Hindlimb muscle (tissue), 1 donor: ENCODE data around the gene EDA. TPM values are rescaled to one million over a fixed set of nuclear protein-coding genes. Genes with fewer than 3 reads are reported as not detected.
"Not testable (repeated sequence)": the region's sequence is repeated elsewhere in the genome, so short reads cannot be mapped to it uniquely, and the experiment has no call there.

Experiments used
- DNase-seq: peaks from one replicate; pipeline ENCODE4 v3.0.0-alpha.2; 2013
- polyA plus RNA-seq: library from polyadenylated mRNA; unstranded; fragments of 120-200 nt; gene quantifications from one replicate; pipeline ENCODE4 v1.2.1, GENCODE V29; 2013; ENCODE audit not compliant: insufficient read length

EDA gene
- polyA plus RNA-seq, 1 donor: 20.7 TPM

DNA sequence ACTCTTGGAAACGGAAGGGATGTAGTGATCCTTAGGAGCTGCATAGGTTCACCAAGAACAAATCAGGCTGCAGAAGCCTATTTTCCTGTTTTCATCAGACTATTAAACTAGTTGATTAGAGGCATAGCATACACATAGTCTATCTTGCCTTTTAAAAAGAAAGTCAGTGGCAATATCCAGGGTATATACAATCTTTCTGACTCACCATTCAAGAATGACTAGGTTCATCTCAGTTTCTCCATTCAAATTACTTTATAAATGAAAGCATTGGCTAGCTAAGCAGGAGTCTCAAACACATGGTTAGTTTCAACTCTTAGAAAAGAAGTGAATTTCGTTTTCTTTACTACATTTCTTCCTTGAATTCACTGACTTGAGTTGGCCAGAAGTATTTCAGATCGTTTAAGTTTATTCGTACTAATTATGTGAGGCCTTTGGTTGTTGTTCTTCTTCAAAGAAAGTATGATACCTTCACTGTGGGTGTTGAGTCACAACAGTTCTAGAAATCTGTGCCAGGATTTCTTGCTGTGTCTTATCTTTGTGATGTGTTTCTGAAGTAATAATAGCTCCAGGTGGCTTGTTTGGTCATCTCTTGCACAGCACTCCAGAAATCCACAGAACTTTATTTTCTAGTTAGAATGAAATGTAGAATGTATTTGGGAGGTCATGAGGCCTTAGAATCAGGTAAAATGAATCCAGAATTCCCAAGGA is 345.6 kb downstream of the EDA start:
- no peak for DNase-seq

DNA sequence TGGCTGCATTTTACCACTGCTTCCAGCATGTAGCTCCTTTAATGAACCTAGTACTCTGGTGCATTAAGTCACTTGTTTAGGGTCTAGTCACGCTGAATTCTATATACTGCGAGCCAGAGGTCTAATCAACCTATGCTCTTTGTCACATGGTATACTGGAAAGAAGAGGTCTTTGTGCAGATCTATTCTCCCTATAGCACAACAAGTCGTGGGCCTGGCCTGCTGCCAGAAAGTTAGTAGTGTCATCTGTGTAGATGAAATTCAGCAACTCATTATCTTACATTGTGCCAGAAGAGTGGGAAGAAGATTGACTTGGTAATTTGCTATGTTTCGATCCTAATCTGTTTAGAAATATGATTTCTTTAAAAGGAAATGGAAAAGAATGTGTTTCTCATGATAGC is 353.0 kb downstream of the EDA start:
- DNase-seq: peak; percentile 14

DNA sequence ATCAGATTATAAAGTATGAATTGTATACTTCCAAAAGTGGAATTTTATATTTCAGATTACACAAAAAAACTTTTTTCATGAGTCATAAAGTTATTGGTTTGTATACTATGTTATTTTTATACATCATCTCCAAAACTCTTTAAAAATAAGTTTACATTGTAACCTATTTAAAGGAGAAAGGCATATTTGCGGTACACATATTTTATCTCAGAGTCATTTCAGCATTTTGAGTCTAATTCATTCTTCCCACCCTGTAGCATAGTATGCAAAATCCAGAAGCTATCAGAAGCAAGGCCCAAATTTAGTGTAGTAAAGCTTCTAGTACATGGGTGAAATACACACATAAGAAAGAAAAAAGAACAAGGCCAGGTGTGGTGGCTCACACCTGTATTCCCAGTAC is 353.5 kb downstream of the EDA start:
- DNase-seq: no peak

DNA sequence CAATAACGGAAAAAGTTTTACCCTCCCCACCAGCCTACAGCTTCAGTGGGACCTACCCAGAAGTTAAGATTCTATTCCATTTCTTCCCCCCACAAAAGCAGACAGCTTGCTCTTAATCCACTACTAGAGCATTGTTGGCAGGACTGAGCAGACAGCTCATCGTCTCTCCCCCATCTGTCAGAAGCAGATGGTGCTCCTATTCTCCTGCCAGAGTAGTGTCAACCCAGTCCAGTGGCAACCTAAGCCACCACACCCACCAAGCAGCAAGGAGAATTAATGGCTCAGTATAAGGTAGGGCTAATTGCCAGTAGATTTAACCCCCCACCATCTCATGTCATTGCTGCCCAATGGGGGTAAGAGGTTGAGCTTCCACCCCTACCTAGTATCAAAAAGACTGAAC is 371.8 kb downstream of the EDA start:
- no peak for DNase-seq

DNA sequence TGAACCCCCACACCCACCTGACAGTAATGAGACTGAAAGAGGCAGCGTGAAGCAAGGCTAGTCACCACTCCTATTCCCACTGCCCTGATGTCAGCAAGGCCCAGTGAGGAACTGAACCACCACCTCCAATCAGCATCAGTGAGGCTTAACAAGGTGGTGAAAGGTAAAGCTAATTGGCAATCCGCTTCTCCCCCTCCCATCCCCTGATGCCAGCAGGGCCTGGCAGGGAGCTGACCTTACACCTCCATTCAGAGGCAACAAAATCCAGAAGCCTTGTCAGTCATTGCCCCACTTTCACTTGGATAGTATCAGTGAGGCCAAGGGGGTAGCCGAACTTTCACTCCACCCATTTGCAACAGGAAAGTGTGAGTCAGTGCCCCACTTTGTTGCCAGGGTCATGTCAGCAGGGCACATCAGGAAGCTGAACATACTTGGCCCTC is 373.1 kb downstream of the EDA start:
- no peak for DNase-seq

DNA sequence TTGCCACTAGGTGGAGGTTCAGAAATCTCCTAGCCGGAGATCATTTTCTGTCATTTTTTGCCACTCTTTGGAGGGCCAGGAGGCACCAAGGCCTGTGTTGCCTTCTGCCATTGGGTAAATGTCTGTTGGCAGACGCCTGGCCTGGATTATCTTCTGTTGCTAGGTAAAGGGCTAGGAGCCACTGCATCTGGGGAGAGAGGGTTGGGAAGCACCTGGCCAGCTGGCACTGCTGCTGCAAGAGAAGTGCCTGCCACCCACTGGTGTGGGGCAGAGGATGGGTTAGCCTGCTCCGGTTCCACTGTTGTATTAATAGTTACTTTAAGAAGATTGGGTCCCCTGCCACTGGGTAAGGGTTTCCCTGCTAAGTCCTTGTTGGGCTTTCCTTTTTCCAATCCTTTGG is 375.8 kb downstream of the EDA start:
- DNase-seq: no peak

DNA sequence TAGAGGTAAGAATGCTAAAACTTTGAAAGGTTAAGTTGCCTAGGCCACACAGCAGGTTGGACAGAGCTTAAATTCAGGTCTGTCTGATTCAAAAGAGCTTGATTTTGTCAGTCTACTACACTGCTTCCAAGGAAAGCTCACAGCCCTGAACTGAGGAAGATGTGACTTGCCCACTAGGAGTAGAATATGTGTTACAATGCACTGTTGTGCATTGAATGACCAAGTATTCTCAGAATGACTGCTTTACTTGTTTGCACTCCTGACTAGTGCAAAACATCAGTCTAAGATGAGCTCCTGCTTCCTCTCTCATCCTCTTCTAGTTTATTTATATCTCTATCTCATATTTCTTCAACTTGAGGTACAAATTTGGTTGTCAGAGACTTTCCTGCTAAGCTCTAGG is 377.6 kb downstream of the EDA start:
- DNase-seq: no peak

DNA sequence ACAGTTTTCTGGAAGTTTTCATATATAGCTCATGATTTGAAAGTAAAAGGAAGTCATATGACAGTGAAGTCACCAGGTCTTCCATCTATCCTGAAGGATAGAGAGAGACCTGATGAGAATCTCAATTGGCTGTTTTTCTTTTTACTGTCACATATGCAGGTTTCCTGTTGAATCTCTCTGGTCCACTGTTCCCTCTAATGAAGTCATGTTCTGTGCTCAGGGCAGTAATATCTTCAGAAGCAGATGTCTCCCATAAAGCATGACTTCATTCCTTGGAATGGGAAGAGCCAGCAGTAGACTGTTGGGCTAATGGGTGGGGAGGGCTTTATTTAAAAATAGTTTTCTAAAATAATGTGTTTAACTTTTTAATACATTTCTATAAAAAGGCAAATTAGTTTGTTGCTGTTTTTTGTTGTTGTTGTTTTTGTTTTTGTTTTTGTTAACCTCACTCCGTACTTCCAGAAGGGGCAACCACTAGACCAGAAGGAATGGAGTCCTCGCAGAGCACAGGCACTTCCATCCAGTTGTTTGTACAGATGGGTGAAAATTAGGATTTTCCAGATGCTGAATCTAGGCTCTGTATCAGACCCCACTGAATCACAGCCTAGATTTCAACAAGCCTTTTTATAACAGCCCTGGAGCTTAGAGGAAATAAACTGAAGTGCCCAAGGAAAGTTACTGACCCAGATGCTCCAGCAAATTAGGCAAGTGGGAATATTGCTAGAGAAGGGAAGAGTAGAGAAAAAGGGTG is 379.6 kb downstream of the EDA start:
- DNase-seq: peak; percentile 15

DNA sequence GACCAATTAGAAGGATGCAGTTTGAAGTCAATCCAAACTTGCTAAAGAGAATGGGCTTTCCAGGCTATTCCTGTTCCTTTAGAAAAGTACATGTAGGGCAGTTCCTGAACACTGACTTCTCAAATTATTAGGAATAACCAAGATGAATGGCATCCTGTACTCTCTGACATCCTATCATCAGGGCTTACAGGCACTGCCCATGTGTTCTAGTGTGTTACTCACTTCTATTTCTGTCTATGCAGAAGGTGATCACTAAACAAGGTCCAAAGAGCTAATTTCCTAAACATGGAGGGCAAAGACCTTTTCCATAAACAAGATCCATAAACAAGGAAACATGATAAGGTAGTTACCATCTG is 380.2 kb downstream of the EDA start:
- no peak for DNase-seq

DNA sequence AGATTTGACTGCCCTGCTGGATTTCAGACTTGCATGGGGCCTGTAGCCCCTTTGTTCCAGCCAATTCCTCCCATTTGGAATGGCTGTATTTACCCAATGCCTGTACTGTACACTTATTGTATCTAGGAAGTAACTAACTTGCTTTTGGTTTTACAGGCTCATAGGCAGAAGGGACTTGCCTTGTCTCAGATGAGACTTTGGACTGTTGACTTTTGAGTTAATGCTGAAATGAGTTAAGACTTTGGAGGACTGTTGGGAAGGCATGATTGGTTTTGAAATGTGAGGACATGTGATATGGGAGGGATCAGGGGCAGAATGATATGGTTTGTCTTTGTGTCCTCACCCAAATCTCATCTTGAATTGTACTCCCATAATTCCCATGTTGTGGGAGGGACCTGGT is 382.4 kb downstream of the EDA start:
- DNase-seq: not testable (repeated sequence)

DNA sequence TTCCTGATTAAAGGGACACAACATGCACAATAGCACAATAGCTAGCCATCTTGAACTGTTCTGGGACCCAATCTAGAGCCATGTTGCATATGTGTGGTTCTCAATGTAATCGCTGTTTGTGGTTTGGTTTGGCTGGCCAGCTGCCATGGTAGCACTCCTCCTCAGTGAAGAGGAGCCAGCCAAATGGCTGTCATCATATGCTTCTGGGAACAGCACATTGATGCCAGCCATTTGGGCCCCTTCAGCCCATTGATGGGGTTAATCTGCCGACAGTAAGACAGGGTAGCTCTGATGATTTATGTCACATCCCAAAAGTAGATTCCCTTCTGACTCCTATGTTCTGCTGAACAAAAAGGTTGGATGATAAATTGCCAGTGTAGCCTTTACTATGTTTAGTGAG is 385.4 kb downstream of the EDA start:
- no peak for DNase-seq

DNA sequence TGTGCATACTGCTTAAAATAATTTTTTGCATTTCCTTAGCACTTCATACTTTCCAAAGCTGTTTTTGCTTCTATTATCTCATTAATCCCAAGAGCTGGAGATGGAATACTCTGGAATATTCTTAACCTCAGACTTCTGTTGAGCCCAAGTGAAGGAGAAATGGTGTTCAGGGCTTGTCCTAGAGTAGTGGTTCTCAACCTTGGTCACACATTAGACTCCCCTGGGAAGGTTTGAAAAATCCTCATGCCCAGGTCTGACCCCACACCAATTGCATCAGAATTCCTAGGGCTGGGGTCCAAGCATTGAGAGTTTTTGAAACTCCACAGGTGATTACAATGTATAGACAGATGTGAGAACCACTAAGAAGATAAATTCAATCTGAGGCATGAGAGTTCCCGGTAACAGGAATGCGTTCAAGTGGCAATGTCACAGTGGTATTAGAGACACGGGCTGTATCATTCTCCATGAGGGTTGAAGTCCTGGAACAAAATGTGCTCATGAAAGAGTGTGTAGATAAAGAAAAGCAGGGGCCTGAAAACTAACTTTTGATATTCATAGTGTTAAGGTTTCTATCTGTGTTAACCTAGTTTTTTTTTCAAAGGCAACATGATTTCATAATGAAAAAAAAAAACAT is 385.9 kb downstream of the EDA start:
- no peak for DNase-seq

DNA sequence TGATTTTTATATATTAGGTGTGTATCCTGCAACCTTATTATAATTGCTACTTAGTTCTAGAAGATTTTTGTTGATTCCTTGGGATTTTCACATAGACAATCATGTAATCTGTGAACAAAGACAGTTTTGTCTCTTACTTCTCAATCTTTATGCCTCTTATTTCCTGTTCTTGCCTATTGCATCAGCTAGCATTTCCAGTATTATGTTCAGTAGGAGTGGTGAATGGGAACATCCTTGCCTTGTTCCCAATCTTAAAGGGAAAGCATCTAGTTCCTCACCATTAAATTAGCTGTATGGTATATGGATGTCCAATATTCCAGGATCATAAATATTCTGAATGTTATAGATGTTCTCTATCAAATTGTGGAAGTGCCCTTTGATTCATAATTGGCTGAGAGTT is 392.0 kb downstream of the EDA start:
- no peak for DNase-seq

DNA sequence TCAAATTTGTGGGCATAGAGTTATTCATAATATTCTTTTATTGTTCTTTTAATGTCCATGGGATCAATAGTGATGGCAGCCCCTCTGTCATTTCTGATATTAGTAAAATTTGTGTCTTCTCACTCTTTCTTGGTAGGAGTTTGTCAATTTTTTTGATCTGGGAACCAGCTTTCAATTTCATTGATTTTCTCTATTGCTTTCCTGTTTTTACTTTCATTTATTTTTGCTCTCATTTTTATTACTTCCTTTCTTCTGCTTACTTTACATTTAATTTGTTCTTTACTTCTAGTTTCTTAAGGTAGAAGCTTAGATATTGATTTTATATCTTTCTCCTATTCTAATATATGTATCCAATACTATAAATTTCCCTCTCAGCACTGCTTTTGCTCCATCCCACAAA is 393.1 kb downstream of the EDA start:
- DNase-seq: no peak

DNA sequence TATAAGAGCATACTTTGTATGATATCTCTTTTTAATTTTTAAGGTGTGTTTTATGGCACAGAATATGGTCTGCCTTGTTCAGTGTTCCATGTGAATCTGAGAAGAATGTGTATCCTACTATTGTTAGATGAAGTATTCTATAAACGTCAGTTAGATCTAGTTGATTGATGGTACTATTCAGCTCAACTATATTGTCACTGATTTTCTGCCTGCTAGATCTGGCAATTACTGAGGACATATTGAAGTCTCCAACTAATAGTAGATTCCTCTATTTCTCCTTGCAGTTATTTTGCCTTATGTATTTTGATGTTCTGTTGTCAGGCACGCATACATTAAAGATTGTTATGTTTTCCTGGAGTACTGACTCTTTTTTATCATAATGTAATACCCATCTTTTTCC is 394.1 kb downstream of the EDA start:
- no peak for DNase-seq

DNA sequence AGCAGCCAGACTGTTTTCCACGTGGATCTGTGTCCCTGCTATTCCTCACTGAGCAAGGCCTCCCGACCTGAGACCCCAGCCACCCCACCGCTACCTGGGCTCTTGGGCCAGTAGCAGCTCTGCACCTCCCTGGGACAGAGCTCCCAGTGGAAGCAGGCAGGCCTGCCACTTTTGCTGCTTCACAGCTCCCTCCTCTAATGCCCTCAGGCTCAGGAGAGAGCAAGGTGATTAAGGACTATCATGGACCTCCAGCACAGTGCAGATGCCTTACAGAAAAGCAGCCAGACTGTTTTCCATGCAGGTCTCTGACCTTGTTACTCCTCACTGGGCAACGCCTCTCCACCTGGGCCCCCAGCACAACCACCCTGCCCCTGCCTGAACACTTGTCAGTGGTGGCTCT is 396.8 kb downstream of the EDA start:
- DNase-seq: no peak

DNA sequence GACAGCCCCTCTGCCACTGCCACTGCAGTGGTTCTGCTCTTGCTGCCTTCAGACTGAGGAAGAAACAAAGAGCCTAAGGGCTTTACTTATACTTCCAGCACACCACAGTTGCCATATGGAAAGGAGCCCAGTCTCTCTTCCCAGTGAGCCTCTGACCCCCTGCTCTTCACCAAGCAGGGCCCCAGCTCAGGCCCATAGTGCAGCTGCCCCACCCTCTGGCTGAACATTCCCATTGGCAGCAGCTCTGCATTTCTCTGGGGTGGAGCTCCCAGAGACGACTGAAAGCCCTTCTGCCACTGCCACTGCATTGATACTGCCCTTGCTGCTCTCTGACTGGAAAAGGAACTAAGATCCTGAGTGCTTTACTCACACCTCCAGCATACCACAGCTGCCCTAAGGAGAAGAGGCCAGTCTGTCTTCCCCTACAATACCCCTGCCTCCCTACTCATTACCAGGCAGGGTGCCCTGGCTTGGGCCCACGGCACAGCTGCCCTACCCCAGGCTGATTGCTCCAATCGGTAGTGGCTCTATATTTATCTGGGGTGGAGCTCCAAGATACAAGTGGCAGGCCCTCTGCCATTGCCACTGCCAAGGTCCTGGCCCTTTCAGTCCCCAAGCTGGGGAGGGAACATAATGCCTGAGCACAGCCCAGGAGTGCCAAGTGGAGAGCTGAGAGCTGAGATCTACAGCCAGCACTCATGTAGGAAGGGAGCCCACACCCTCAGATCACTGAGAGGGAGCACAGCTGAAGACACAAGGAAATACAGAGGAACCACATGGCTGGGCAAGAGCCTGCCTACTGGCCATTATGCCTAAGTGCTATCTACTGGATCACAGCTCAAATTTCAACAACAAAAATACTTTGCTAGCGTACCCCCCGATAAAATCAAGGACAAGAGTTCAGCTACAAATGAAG is 397.8 kb downstream of the EDA start:
- no peak for DNase-seq

DNA sequence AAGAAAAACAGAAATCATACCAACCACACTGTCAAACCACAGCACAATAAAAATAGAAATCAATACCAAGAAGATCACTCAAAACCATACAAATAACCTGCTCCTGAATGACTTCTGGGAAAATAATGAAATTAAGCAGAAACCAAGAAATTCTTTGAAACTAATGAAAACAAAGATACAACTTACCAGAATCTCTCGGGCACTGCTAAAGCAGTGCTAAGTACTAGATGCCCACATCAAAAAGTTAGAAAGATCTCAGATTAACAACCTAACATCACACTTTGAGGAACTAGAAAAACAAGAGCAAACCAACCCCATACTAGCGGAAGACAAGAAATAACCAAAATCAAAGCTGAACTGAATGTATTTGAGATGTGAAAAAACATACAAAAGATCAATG is 400.6 kb downstream of the EDA start:
- DNase-seq: no peak

DNA sequence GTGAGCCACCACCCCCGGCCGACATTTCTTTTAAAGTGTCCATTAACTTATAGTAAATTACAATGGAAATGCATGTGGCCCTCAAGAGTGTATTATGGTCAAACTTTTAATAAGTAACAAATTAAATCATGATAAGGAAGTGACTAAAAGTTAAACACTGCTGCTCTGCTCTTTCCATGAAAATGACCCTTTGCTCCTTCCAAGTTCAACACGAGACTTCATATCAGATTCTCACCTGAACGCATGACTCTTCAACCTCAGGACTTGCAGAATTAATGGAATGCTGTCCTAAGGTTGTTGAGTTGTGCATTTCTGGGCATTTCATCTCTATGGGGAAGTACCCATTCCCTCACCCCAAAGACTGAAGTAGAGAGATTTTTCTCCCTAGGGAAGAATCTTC is 406.7 kb downstream of the EDA start:
- no peak for DNase-seq

DNA sequence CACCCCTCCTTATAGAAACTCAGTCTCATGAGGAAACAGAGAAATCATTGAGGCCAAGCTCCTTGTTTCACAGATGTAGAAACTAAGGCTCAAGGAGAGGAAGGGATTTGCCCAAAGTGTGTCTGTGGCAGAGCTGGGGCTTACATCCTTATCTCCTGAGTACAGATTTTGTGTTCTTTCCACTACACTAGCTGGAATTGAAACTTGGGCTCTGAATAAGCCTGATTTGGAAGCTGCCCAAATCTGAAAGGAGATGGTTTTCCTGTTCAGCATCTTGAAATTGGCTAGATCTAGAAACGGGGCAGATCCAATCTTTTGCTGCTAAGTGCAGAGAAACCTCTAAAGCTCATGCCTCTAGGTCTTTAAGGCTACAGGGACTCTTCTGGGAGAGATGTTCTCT is 409.6 kb downstream of the EDA start:
- no peak for DNase-seq

DNA sequence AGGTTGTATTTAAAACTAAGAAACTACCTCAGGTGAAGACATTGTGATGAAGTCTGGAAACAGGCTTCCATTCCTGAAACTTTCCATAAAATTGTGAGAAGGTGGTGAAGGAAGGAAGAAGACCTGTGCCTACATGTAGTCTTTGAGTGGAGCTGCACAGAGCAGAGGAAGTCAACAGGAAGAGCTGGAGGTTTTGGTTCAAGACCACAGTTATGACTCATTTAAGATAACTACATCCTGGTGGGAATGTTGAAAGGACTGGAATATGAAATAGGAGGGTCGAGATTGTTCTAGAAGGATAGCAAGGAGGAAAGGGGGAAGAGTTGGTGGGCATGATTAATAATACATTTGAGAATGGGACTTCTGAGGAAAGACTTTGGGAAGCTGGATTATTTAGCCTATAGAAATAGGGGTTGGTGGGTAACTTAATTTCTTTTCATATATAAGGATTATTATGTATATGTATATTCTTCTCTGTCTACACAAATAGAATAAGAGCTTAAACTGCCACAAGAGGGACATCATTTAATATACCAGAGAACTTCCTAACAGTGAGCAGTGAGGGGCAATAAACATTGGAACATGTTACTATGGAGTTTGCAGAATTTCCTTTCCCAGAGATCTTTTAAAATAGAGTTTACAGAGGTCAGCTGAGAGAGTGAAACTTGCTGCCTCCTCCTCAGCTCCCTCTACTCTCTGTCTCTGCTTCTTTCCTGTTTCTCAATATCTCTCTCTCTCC is 410.4 kb downstream of the EDA start:
- no peak for DNase-seq

DNA sequence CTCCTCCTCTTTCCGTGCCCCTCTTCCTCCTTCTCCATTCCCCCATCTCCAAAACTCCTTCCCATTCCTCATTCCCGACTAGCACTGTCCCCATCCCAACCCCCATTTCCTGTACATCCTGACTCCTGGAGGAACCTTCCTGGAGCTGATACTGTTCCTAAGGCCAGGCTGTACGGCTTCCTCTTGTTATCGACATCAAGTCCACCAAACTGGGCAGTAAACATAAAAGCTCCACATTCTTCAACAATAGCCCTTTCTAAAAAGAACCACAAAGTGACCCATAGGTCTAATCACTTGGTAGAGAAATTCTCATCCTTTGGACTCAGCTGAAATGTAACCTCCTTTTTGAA is 410.9 kb downstream of the EDA start:
- DNase-seq: no peak
